G401 (cell line): ENCODE results near the gene KCNQ2. TPM values are rescaled to one million over a fixed set of nuclear protein-coding genes. Genes with fewer than 3 reads are reported as not detected.
"Not testable (repeated sequence)": the region's sequence is repeated elsewhere in the genome, so short reads cannot be mapped to it uniquely, and the experiment has no call there.

Source experiments
- DNase-seq: peaks from one replicate; pipeline ENCODE4 v3.0.0-alpha.2; 2015; ENCODE audit warnings: low spot score
- in situ Hi-C: cut with HindIII; loops from 2 replicates; pipeline ENCODE4 v1.10.0; 2016; ENCODE audit warnings: low sequenced_read_pairs, mixed read lengths
- total RNA-seq: library from RNA; depleted of rRNA; stranded (reverse); fragments of >200 nt; shearing (Covaris generic); gene quantifications from 2 replicates; pipeline ENCODE4 v1.2.3, GENCODE V29; 2014; rRNA removed

The KCNQ2 gene
- 133 and 160 TPM in 2 replicates for total RNA-seq

GRCh38 chr20:63471981-63472831 lies at the start of gene KCNQ2:
KCNQ2 (minus strand) TSS chr20:63472655; CDS start chr20:63472463, 192 bp downstream.
- in situ Hi-C loops: no loop called here
- peak; percentile 59 for DNase-seq

- in situ Hi-C loops: no loop called here
Measured at GRCh38 chr20:63521602-63522001, 49.1 kb upstream of the KCNQ2 start.

GRCh38 chr20:63520934-63521601 lies 48.6 kb upstream of the KCNQ2 start:
- in situ Hi-C loops: no loop called here

More at GRCh38 chr20:63521602-63522001, 49.1 kb upstream of the KCNQ2 start:
- DNase-seq: no peak

GRCh38 chr20:63520504-63520933 lies 48.1 kb upstream of the KCNQ2 start, which contains the start of gene PPDPF:
PPDPF (plus strand) TSS chr20:63520765; CDS start chr20:63521309, 544 bp downstream.
- DNase-seq: peak; percentile 87
- in situ Hi-C loops: no loop called here

More at GRCh38 chr20:63520934-63521601, 48.6 kb upstream of the KCNQ2 start:
- no peak for DNase-seq

DNA sequence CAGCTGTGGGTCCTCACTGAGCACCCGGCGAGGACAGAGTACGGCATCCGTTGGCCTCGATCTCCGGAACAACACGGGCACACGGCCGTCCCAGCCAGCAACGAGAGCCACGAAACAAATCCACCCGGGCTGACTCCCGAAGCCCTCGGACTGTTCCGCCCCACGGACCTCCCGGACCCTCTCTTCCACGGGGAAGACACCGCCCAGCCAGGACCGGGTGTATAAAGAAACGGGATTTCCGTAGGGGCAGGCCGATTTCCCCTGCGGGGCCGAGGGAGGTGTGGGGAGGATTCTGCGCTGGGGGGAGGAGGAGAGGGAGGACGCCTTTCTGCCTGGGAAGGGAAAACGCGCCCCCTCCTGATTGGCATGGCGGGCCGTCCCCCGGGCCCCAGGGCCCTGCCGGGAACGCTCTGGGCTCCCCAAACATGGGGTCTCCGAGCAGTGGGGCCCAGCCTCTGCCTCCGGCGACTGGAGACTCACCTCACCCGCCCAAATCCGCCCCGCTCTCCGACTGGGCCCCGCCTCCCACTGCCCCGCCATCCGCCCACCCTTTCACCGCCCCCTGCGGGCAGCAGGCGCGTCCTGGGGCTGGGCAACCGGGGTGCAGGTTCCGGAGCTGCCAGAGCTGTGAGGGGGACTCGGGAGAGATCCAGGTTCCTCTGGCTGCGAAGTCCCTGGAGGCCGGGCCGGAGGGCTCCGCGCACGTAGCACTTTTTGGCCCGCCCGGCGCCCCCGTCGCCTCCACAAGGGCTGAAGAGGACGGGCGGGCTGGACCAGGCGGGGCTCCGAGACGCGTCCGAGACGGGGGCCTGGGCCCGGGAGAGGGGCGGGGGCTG lies 47.4 kb upstream of the KCNQ2 start:
- in situ Hi-C loops: no loop called here
- peak; percentile 61 for DNase-seq

DNA sequence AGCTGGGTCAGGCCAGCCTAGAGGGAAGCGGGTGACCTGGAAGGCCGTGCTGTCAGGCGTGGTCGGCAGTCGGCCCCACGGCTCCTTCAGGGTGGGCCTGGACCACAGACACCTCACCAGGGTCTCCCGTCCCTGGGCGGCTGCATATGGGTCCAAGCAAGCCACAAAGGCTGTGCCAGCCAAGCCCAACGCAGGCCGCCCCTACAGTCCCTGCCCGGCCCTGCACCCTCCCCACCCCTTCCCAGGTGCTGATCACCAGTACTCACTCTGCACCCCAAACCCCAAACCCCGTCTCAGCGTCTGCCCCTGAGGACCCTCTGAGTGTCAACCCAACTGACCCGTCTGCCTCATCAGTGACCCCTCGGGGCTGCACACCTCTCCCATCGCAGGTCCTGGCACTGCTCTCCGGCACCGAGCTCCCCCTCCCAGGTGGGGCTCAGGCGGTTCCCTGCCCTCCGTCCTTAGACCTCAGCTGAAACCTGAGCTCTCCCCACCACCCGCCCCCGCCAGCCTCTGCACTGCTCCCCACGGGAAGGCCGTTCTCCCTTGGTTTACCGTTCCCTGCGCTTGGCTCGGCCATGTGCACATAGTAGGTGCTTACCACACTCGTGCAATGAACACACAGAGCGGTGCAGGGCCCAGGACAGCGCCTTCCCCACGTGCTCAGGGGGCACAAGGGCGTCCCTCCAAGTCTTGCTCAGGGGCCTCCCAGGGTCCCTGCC lies 46.7 kb upstream of the KCNQ2 start:
- DNase-seq: no peak
- in situ Hi-C loops: no loop called here

GRCh38 chr20:63518351-63518861 lies 46.0 kb upstream of the KCNQ2 start:
- in situ Hi-C loops: no loop called here
- DNase-seq: peak; percentile 58

GRCh38 chr20:63517376-63518309 lies 45.2 kb upstream of the KCNQ2 start:
- no peak for DNase-seq
- in situ Hi-C loops: no loop called here

DNA sequence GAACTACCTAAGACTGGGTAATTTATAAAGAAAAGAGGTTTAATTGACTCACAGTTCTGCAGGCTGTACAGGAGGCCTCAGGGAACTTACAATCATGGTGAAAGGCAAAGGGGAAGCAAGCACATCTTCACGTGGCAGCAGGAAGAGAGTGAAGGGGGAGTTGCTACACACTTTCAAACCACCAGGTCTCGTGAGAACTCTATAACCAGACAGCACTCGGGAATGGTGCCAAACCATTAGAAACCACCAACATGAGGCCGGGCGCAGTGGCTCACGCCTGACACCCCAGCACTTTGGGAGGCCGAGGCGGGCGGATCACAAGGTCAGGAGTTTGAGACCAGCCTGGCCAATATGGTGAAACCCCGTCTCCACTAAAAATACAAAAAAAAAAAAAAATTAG lies 42.1 kb upstream of the KCNQ2 start:
- DNase-seq, in situ Hi-C loops: not testable (repeated sequence)

DNA sequence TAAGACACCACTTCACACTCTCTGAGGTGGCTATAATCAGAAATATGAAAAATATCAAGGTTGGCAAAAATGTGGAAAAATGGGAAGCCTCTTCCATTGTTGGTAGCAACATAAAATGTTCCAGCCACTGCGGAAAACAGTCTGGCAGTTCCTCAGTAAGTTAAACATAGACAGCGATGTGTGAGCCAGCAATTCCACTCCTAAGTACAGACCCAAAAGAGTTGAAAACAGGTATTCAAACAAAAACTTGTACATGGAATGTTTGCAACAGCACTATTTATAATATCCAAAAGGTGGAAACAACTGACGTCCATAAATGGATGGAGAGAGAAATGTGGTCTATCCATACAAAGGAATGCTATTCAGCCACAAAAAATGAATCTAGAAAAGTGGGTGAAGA lies 40.8 kb upstream of the KCNQ2 start:
- DNase-seq: no peak
- in situ Hi-C loops: no loop called here

GRCh38 chr20:63509088-63509564 lies 36.7 kb upstream of the KCNQ2 start:
- DNase-seq: no peak
- in situ Hi-C loops: no loop called here

GRCh38 chr20:63508072-63508768 lies 35.8 kb upstream of the KCNQ2 start:
- no peak for DNase-seq
- in situ Hi-C loops: no loop called here

- in situ Hi-C loops: no loop called here
- no peak for DNase-seq
Measured at GRCh38 chr20:63507083-63507743, 34.8 kb upstream of the KCNQ2 start.

DNA sequence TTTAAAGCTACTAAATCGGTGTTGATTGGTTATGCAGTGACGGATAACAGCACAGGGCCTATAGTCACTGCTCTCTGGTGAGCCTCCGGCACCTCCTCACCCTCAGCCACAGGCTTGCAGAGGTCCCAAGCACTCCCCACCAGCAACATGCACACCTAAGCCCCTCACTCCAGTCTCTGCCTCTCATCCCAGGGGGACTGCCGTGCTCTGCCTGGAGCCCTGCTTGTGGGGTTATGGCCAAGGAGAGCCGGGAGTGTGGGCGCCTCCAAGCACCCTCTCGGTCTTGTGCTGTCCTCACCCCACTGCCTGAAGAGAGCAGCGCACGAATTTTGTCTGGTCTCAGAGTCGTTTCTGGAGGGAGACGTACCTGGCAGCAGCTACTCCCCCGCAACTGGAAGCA lies 33.3 kb upstream of the KCNQ2 start:
- in situ Hi-C loops: no loop called here
- no peak for DNase-seq

- DNase-seq: no peak
Measured at GRCh38 chr20:63505281-63505680, 32.8 kb upstream of the KCNQ2 start.

GRCh38 chr20:63504642-63505041 lies 32.2 kb upstream of the KCNQ2 start:
- in situ Hi-C loops: no loop called here
- no peak for DNase-seq

More at GRCh38 chr20:63505281-63505680, 32.8 kb upstream of the KCNQ2 start:
- in situ Hi-C loops: no loop called here
